AG04450 (cell line): ENCODE results near the gene PROX2. TPM values are rescaled to one million over a fixed set of nuclear protein-coding genes. Genes with fewer than 3 reads are reported as not detected.

Experiments
- CTCF ChIA-PET: fragments of 300-600, 350-600 bp; formaldehyde crosslinking; extraction: SDS; loops from one replicate; lab custom pipeline; 2022; ENCODE audit warnings: antibody characterized with exemption, inconsistent platforms; lab: Charles Lee
- POLR2A ChIA-PET: fragments of 350-600 bp; formaldehyde crosslinking; extraction: SDS; loops from one replicate; lab custom pipeline; 2021; ENCODE audit warnings: antibody characterized with exemption, inconsistent platforms; lab: Yijun Ruan, JAX
- DNase-seq: peaks from one replicate; pipeline ENCODE4 v3.0.0-alpha.2; 2011; ENCODE audit warnings: low read depth, low spot score
- H3K27ac ChIP-seq: one replicate; pipeline ENCODE4 v1.5.1; 2012; ENCODE audit warnings: low read depth, low read length, control low read depth
- H3K27me3 ChIP-seq: one replicate; pipeline ENCODE4 v1.6.0; 2012; ENCODE audit warnings: low read length; ENCODE audit not compliant: control insufficient read depth, insufficient read depth
- H3K4me3 ChIP-seq: 2 replicates; pipeline ENCODE4 v1.5.1; 2011; ENCODE audit warnings: mild to moderate bottlenecking, low read depth, low read length, control low read depth
- H3K9me3 ChIP-seq: 2 replicates; pipeline ENCODE4 v1.5.1; 2012; ENCODE audit warnings: low read length; ENCODE audit not compliant: control insufficient read depth, insufficient read depth
- CTCF ChIP-seq: IDR thresholded peaks from 2 replicates; pipeline ENCODE4 v1.5.1; 2011; ENCODE audit warnings: low read depth, low read length, control low read depth, inconsistent platforms
- polyA plus RNA-seq: library from polyadenylated mRNA; depleted of rRNA; stranded (reverse); fragments of >200 nt; gene quantifications from 2 replicates; pipeline ENCODE4 v1.2.3, GENCODE V29; 2011

PROX2 gene
- polyA plus RNA-seq, 1 experiment, result not detected

- DNase-seq, result no peak
- ChIA-PET POLR2A (no interaction called here), CTCF (interaction anchor here (1.1 to 3.4 kb wide), 4 partner anchors 15 to 168 kb away, joined by 3 to 25 read pairs (median 10); no protein-coding TSS in a partner anchor)
- H3K9me3 ChIP-seq, result no peaks in the 10 kb centered on the region
- no peaks in the 10 kb centered on the region for H3K27me3 ChIP-seq
- TF ChIP-seq CTCF, result no peak
- no peak overlapping the region for H3K4me3 ChIP-seq
- no peak overlapping the region for H3K27ac ChIP-seq
Observed at GRCh38 chr14:74921053-74921620, 45.2 kb upstream of the PROX2 start.

- ChIA-PET POLR2A (no interaction called here), CTCF (interaction anchor here (1.1 kb wide), 1 partner anchor 15 kb away, joined by 3 read pairs; no protein-coding TSS in a partner anchor)
- H3K4me3 ChIP-seq, result no peak overlapping the region
- no peak overlapping the region for H3K27ac ChIP-seq
- no peaks in the 10 kb centered on the region for H3K9me3 ChIP-seq
- no peak for TF ChIP-seq CTCF
- H3K27me3 ChIP-seq, result no peaks in the 10 kb centered on the region
- DNase-seq, result no peak
Observed at GRCh38 chr14:74920281-74920680, 44.3 kb upstream of the PROX2 start.

- Histone ChIP-seq H3K27me3 (no peaks in the 10 kb centered on the region), H3K4me3 (no peak overlapping the region), H3K9me3 (no peaks in the 10 kb centered on the region), H3K27ac (peak overlapping the region; percentile 31)
- CTCF ChIA-PET, result interaction anchor here (1.1 kb wide), 1 partner anchor 14 kb away, joined by 3 read pairs; no protein-coding TSS in a partner anchor
- no peak for DNase-seq
- POLR2A ChIA-PET, result no interaction called here
- no peak for TF ChIP-seq CTCF
Observed at GRCh38 chr14:74919421-74920165, 43.6 kb upstream of the PROX2 start.

GRCh38 chr14:74918380-74918779 lies 42.4 kb upstream of the PROX2 start:
- Histone ChIP-seq H3K4me3 (no peak overlapping the region), H3K9me3 (no peaks in the 10 kb centered on the region), H3K27me3 (no peaks in the 10 kb centered on the region), H3K27ac (no peak overlapping the region)
- CTCF ChIA-PET, result interaction anchor here (2.5 to 2.8 kb wide), 2 partner anchors 13 to 170 kb away, joined by 13 to 25 read pairs; no protein-coding TSS in a partner anchor
- POLR2A ChIA-PET, result no interaction called here
- no peak for DNase-seq
- no peak for TF ChIP-seq CTCF

- DNase-seq, result no peak
- H3K27ac ChIP-seq, result no peak overlapping the region
- no peaks in the 10 kb centered on the region for H3K9me3 ChIP-seq
- ChIA-PET POLR2A (no interaction called here), CTCF (interaction anchor here (1.2 to 2.8 kb wide), 4 partner anchors 12 to 173 kb away, joined by 4 to 25 read pairs (median 9); no protein-coding TSS in a partner anchor)
- H3K27me3 ChIP-seq, result no peaks in the 10 kb centered on the region
- no peak for TF ChIP-seq CTCF
- no peak overlapping the region for H3K4me3 ChIP-seq
Observed at GRCh38 chr14:74917646-74918081, 41.7 kb upstream of the PROX2 start.
